ENCODE data around the gene CMKLR1. TPM values are rescaled to one million over a fixed set of nuclear protein-coding genes. Genes with fewer than 3 reads are reported as not detected.

CMKLR1 gene
- polyA plus RNA-seq, 3 donors: 7.5 to 11.6 (median 7.9) TPM

DNA sequence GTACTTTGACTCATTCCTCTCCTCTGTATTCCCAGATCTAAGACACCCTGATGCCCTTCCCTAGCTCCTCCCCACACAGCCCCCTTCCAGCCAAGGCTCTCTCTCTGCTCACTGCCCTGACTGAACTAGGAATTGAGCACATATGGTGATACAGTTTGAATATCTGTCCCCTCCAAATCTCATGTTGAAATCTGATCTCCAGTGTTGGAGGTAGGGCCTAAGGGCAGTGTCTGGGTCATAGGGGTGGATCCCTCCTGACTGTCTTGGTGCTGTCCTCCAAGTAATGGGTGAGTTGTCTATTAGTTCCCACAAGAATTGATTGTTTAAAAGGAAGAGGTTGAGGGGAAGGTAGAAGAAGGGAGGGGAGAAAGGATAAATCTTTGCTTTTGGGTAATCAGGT, 17.4 kb downstream of the CMKLR1 start:
- TF ChIP-seq, protein P1, sequence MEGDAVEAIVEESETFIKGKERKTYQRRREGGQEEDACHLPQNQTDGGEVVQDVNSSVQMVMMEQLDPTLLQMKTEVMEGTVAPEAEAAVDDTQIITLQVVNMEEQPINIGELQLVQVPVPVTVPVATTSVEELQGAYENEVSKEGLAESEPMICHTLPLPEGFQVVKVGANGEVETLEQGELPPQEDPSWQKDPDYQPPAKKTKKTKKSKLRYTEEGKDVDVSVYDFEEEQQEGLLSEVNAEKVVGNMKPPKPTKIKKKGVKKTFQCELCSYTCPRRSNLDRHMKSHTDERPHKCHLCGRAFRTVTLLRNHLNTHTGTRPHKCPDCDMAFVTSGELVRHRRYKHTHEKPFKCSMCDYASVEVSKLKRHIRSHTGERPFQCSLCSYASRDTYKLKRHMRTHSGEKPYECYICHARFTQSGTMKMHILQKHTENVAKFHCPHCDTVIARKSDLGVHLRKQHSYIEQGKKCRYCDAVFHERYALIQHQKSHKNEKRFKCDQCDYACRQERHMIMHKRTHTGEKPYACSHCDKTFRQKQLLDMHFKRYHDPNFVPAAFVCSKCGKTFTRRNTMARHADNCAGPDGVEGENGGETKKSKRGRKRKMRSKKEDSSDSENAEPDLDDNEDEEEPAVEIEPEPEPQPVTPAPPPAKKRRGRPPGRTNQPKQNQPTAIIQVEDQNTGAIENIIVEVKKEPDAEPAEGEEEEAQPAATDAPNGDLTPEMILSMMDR (IDR thresholded peaks at IDR 0.05): no peak
- peaks cover 0 to 7% (median 5%) of the 10 kb centered on the region in 3 donors for H3K27me3 Mint-ChIP-seq (ENCODE audit: low read depth in 3 of 3)
- intact Hi-C loops (cut with micrococcal nuclease): no loop called here

DNA sequence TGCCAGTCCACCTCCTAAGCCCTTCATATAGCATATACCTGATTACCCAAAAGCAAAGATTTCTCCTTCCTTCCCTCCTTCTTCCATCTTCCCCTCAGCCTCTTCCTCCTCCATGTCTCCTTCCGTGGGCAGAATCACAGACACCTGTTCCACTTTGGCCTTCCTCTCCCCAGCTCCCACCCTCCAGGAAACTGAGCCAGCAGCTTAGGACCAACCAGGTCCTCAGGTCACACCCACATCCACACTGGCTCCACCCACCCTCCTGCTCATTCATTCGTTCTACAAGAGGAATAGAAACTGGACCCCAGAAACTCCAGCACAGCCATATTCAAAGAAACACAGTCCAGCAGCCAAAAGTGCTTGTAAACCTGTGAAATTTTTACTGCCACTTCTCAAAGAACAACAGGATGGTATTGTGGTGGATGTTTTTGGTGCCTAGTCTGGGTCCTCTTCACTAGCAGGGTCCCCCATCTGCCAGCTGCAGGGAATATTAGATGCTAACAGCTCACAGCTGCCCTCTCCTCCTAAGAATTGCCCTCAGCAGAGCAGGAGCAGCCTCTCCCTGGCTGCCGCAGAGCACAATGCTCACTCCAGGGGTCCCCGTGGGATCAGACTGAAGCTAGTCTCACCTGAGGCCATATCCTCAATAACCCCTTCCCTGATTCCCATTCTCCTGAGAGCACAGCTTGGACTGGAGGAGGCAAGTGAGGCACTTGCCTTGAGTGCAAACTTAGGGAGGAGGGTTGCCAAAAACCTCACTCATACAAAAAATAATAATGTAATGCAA, 18.4 kb downstream of the CMKLR1 start:
- Histone ChIP-seq H3K4me3 (replicated peaks in 1 of 3; ENCODE audit: low read depth in 2 of 3, low read length in 3 of 3) (peak overlapping the region in 1 of 3 experiments; percentile 22), H3K27me3 (ENCODE audit: control insufficient read depth in 2 of 2, insufficient read depth in 2 of 2, low read length in 2 of 2) (no peaks in the 10 kb centered on the region), H4K20me1 (ENCODE audit: insufficient read depth, low read length) (no peaks in the 10 kb centered on the region), H3K79me2 (ENCODE audit: insufficient read depth, low read length) (no peaks in the 10 kb centered on the region), H3K4me2 (replicated peaks; ENCODE audit: extremely low read depth, low read length, poor library complexity, severe bottlenecking) (peak overlapping the region; percentile 12), H3K36me3 (replicated peaks in 1 of 2; ENCODE audit: control insufficient read depth in 1 of 2, insufficient read depth in 2 of 2, low read length in 2 of 2) (no peaks in the 10 kb centered on the region), H3K9ac (ENCODE audit: insufficient read depth, low read length, poor library complexity, severe bottlenecking) (no peak overlapping the region), H3K27ac (ENCODE audit: low read depth in 1 of 2, low read length in 2 of 2) (peak overlapping the region; percentile 14 to 28), H3K9me3 (replicated peaks in 1 of 2; ENCODE audit: control insufficient read depth in 1 of 2, insufficient read depth in 1 of 2, low read length in 2 of 2) (no peaks in the 10 kb centered on the region), H2AFZ (ENCODE audit: insufficient read depth, low read depth, low read length, poor library complexity, severe bottlenecking) (no peak overlapping the region), H3K4me1 (ENCODE audit: control insufficient read depth in 1 of 2, insufficient read depth in 2 of 2, low read length in 2 of 2) (peaks cover 61 to 72% of the 10 kb centered on the region in 2 donors)
- peaks cover 0 to 5% (median 0%) of the 10 kb centered on the region in 7 donors for H3K9me3 Mint-ChIP-seq
- peaks cover 3 to 10% of the 10 kb centered on the region in 2 donors for H3K36me3 Mint-ChIP-seq
- TF ChIP-seq, protein P1 (IDR thresholded peaks at IDR 0.05): no peak
- DNase-seq: peak in 2 of 3 donors; percentile 36 to 61
- WGBS (ENCODE audit: insufficient coverage): 48% methylated on average over 3 of the region's 4 CpGs
- H3K4me1 Mint-ChIP-seq: peaks cover 77% of the 10 kb centered on the region
- peak overlapping the region in 1 of 2 donors; percentile 85 for H3K4me3 Mint-ChIP-seq
- H3K27me3 Mint-ChIP-seq (ENCODE audit: low read depth in 3 of 3): peaks cover 0 to 7% (median 3%) of the 10 kb centered on the region in 3 donors
- intact Hi-C loops (cut with micrococcal nuclease): no loop called here
- peak overlapping the region in 5 of 7 donors; percentile 6 to 81 (median 46) for H3K27ac Mint-ChIP-seq

More for the DNA sequence above, 17.4 kb downstream of the CMKLR1 start:
- Histone ChIP-seq H3K27me3 (ENCODE audit: control insufficient read depth in 2 of 2, insufficient read depth in 2 of 2, low read length in 2 of 2) (no peaks in the 10 kb centered on the region), H3K9me3 (replicated peaks in 1 of 2; ENCODE audit: control insufficient read depth in 1 of 2, insufficient read depth in 1 of 2, low read length in 2 of 2) (no peaks in the 10 kb centered on the region), H3K9ac (ENCODE audit: insufficient read depth, low read length, poor library complexity, severe bottlenecking) (no peak overlapping the region), H3K27ac (ENCODE audit: low read depth in 1 of 2, low read length in 2 of 2) (no peak overlapping the region), H3K79me2 (ENCODE audit: insufficient read depth, low read length) (no peaks in the 10 kb centered on the region), H3K4me1 (ENCODE audit: control insufficient read depth in 1 of 2, insufficient read depth in 2 of 2, low read length in 2 of 2) (peaks cover 58 to 71% of the 10 kb centered on the region in 2 donors), H4K20me1 (ENCODE audit: insufficient read depth, low read length) (no peaks in the 10 kb centered on the region), H3K36me3 (replicated peaks in 1 of 2; ENCODE audit: control insufficient read depth in 1 of 2, insufficient read depth in 2 of 2, low read length in 2 of 2) (no peaks in the 10 kb centered on the region), H3K4me3 (replicated peaks in 1 of 3; ENCODE audit: low read depth in 2 of 3, low read length in 3 of 3) (no peak overlapping the region), H3K4me2 (replicated peaks; ENCODE audit: extremely low read depth, low read length, poor library complexity, severe bottlenecking) (no peak overlapping the region), H2AFZ (ENCODE audit: insufficient read depth, low read depth, low read length, poor library complexity, severe bottlenecking) (no peak overlapping the region)
- Mint-ChIP-seq H3K36me3 (peaks cover 3 to 14% of the 10 kb centered on the region in 2 donors), H3K4me3 (no peak overlapping the region), H3K4me1 (peaks cover 75% of the 10 kb centered on the region), H3K9me3 (peaks cover 0 to 5% (median 0%) of the 10 kb centered on the region in 7 donors), H3K27ac (peak overlapping the region in 2 of 7 donors; percentile 72 to 84)
- DNase-seq: no peak
